HG03520 (cell line): Measurements from ENCODE around the gene CFAP90.

Experiments used
- ATAC-seq: cut with Tn5 transposase; IDR thresholded peaks from one replicate; pipeline ENCODE4 v1.9.1; 2021; ENCODE audit warnings: mild to moderate bottlenecking, moderate library complexity; ENCODE audit not compliant: unreplicated experiment

Gene CFAP90, protein sequence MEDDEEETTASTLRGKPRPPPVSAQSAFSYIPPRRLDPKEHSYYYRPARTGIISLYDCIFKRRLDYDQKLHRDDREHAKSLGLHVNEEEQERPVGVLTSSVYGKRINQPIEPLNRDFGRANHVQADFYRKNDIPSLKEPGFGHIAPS

DNA sequence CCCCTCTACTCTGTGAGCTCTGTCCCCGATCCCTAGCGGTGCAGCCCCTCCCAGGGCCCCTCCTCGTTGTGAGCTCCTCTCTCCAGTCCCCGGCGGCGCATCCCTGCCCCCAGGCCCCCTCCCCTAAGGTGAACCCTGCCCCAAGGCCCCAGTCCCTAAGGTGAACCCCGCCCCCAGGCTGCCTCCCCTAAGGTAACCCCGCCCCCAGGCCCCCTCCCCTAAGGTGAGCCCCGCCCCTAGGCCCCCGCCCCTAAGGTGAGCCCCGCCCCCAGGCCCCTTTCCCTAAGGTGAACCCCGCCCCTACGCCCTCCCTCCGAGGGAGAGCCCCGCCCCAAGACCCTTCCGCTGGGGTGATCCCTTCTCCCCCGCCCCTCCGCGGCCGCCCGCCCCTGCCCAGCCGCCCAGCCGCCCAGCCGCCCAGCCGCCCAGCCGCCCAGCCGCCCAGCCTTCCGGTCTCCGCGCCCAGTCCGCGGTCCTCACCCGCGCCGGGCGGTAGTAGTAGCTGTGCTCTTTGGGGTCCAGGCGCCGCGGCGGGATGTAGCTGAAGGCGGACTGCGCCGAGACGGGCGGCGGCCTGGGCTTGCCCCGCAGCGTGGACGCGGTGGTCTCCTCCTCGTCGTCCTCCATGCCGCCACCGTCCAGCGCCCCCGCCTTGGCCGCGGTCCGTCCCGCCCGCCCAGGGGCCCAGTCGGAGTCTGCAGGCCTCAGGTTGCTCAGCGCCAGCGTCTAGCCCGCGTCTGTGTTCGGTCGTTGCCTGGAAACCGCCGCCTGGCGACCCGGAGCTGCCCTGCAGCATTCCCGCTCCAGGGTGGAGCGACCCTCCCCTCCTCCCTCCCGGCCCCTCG, at the start of gene CFAP90:
Gene CFAP90, minus strand, starts transcription at position 739 of the 845 bp plus-strand sequence. Its CDS starts 112 bp downstream, at position 627.
- no peak for ATAC-seq

DNA sequence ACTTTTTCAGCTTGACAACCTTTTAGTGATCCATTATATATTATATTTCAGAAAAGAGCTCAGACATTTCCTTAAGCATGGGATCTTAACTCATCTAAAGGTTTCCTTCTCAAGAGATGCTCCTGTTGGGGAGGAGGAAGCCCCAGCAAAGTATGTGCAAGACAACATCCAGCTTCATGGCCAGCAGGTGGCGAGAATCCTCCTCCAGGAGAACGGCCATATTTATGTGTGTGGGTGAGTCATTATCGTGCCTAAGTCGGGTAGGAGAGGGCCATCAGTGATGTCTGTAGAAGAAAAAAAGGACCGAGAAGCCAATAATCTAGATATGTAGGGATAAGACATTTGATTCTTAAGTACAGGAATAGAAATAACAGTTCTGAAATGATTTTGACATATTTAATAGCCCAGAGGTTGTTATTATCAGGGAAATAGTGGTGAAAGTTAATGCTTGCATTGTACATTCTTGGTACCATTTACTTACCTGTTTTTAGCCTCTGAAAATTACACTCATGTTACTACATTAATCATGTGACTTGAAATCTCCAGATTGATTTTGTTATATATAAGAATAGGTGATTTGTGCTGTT, 46.2 kb upstream of the CFAP90 start:
- no peak for ATAC-seq

DNA sequence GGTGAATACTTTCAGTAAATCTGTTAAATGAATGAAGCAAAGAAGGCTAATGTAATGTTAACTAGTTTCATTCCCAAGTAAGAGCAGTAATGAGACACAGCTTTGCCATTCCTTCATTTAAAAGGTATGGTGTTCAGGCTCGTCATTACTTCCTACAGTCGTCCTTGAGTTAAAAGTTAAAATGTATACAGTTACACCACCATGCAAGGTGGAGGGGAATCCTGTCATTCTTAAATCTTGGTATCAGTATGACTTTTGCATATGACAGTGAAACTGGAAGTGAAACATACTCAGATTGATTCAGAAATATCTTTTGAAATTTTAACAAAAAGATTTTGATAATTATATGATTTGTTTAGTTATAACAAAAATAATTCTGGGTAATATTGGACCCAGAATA, 43.9 kb upstream of the CFAP90 start:
- ATAC-seq = peak; percentile 97

DNA sequence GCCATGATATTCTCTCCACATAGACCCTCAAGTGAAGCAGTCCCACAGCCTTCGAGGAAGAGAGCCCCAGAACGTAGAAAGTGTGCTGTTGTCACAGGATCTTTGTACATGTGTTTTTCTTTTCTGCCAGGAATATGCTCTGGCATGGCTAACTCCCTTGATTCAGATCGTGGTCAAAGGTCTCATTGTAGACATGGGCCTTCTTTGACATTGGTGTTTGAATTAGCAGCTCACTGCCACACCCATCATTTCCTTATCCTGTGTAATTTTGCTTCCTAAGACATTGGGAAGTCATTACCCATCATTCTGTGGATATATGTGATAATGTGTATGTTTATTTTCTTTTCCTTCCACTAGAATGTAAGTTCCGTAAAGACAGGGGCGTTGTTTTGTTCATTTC, 43.5 kb upstream of the CFAP90 start:
- ATAC-seq = no peak

DNA sequence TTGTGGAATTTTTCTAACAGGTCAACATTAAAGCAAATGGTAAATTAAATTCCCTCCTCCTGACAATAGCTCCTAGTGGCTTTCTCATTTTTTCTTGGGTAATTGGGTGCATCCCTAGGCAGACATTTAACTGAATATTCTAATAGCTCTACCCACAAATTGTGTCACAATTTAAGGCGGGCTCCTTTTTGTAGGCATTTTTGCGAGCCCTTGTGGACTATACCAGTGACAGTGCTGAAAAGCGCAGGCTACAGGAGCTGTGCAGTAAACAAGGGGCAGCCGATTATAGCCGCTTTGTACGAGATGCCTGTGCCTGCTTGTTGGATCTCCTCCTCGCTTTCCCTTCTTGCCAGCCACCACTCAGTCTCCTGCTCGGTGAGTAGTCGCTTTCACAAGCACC, 38.0 kb upstream of the CFAP90 start:
- ATAC-seq = no peak

DNA sequence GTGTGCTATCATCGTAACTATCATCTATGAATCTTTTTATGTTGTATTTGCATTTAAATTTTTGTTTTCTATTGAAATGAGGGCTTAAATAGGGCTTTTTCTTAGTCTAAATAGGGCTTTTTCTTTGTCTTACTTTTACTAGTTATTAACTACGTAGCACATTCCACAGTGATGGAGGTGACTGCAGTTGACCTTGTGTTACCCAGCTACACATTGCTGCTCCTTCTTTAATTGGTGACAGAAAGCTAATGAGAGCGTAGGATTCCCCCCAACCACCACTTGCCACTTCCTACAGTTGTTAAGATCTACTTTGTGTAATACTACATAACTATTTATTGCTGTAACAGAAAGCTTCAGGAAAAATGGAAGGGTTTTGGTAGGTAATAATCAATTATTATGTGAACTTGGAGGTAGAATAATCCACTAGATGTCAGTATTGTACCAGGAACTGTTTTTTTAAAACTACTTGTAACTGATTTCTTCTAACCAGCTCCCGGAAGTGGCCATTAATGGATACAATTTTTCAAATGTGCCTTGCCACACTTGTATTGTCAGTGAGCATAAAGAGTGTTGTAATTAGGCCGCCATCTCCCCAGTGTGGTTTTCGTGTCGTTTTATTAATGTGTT, 36.0 kb upstream of the CFAP90 start:
- ATAC-seq = peak; percentile 73

DNA sequence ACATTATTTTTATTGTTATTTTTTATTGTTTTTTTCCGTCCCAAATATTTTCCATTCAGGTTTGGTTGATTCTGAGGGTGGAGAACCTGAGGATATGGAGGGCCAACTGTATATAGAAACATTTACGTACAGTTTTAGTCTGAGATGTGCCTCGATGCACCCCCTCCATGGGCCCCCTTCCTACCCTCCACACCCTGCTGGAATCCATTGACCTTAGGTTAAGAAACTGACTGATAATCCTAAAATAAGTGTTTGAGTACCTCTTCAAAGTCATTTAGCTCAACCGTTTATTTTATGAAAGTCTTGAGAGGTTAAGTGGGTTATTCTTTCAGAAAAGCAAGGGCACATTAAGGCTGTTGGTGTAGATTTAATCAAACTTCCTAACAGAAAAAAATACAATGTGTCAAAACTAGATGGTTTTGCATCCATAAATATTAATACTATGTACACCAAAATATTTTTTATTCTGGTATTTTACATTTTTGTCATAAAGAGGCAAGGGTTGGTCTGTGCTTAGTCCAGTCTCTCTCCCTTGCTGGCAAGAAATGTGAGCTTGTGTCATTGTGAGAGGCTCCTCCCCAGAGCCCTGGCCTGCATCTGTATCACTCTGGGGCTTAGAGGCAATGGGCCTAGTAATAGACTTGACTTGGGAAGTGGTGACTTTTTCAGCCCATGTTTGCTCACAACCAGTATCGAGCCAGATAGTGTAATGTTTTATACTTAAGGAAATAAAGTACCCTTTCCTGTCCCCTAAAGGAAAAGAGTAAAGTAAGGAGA, 33.7 kb upstream of the CFAP90 start:
- no peak for ATAC-seq

DNA sequence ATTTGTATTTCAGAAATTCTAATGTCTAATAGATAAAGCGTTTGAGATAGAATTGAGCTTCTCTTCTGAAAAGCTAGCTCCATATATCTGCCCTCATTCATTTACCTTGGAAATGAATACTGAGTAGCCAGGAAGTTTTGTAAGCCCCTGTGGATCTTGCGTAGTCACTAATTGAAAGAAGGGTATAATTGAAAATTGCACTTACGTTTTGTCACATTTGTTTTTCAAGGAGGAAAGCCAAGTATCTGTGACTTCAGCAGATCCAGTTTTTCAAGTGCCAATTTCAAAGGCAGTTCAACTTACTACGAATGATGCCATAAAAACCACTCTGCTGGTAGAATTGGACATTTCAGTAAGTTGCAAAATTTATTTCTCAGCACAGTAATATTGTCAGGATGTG, 32.0 kb upstream of the CFAP90 start:
- no peak for ATAC-seq

DNA sequence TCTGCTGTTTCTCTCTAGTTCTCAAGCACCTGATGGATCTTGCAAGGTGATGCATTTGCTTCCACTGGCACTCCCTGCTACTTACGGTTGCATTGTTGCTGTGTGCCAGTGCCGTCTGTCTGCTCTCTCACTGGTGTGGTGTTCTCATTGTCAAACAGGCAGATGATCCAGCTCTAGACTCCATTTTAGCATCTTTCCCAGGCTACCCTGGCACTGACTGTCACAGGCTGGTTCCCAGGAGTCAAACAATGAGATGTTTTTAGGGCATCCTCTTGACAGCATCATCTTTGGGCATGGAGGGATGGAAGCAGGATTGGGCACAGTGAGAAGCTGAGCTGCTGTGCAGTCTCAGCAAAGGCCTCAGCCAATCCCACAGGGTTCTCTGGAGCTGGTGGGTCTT, 30.9 kb upstream of the CFAP90 start:
- no peak for ATAC-seq

DNA sequence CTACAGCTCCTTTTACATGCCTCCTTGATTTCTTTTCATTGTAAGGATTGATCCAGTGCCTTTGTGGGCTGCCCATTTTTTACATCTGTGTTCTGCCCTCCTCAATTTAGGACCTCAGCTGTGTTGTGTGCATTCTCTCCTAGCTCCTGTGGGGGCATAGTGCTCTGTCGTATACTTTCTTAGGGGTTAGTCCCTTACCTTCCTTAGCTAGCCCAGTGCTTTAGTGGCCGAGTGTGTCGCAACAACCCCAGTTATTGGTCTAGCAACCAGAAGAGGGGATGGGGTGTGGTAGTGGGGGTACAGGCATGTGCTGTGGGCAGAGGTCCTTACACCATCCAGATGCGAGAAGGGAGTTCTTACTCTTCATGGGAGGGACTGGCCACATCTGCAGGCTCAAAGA, 30.2 kb upstream of the CFAP90 start:
- no peak for ATAC-seq

DNA sequence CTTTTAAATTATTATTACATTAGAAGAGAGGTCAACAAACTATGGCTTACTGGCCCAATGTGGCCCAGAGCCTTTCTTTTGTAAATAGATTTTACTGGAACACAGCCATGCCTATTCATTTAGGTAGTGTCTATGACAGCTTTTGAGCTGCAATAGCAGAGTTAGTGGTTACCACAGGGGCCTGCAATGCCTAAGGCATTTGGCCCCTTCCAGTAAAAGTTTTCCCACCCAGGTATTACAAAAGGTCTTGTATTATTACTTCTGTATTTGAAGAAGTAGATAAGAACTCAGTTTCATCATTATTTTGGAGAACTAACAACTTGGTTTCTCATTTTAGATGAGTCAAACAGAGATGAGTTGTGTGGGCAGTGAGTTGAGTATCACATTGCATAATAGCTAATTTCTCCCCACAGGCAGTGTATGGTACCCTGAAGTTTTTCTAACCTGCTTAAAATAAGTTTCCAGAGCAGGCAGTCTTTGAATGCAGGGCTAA, 27.5 kb upstream of the CFAP90 start:
- peak; percentile 93 for ATAC-seq

DNA sequence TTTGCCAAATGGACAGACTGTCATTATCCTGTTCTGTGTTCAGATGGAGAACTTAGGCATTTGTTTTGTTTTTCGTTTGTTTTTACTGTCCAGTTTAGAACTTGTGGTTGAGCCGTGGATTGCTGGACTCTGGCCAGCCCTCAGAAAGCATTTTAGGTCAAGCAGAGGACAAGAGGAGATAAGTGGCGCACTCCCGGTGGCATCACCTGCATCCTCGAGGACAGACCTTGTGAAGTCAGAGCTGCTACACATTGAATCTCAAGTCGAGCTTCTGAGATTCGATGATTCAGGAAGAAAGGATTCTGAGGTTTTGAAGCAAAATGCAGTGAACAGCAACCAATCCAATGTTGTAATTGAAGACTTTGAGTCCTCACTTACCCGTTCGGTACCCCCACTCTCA, 26.9 kb upstream of the CFAP90 start:
- no peak for ATAC-seq

DNA sequence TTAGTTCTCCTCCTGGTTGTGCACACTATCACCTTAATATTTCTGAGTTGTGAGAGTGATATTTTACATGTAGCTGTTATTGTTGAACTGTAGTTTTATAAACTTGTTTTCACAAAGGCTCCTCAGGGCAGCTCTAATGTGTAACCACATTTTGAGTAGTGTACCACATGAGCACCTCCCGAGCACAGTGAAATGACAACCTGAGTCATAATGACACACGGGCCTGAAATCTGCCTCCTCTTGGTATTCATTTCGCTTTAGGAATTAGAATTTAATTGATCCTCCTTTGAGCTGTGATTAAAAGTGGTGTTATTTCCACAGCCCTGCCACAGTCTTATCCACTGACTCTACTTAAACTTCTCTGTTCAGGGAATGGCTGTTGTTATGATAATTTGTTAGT, 25.9 kb upstream of the CFAP90 start:
- ATAC-seq = peak; percentile 69

DNA sequence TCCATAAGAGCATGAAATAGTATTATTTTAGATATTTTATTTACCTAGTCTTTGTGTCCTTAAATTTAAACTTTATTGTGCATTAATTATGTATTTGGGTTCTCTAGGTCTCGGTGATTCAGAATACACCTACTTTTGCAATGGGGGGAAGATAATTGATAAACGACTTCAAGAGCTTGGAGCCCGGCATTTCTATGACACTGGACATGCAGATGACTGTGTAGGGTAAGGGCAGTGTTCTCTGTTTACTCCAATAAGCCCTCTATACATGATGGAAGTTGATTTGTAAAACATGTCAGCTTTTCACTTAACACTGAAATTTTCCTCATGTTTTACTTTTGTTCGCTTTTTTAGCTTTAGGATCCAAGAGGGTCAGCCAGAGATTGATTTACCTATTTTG, 24.2 kb upstream of the CFAP90 start:
- no peak for ATAC-seq

DNA sequence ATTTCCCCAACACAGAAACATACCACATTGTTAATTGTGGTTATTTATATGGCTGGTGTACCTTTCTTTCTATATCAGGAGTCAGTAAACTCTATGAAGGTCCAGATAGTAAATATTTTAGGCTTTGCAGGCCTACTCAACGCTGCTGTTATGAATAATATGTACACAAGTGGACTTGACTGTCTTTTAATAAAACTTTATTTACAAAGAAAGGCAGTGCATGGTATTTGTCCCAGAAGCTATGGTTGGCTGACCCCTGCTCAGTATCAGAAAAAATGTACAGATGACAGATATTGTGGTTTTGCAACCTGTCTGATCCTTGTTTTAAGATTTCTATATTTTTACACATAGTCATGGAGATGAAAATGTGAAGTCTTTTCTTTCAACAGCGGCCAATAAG, 23.7 kb upstream of the CFAP90 start:
- no peak for ATAC-seq

DNA sequence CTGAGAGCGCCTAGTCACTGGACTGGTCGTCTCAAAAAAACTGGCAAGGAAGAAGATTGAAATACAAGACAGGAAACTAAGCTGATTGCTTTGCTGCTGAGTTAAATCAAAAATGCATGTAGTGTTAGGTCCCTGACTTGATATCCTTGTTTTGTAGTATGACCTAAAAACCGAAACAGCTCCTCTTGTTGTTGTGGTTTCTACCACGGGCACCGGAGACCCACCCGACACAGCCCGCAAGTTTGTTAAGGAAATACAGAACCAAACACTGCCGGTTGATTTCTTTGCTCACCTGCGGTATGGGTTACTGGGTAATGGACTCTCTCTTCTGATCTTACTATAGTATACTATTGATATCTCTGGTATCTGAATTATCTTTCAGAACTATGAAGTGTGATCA, 22.3 kb upstream of the CFAP90 start:
- no peak for ATAC-seq

DNA sequence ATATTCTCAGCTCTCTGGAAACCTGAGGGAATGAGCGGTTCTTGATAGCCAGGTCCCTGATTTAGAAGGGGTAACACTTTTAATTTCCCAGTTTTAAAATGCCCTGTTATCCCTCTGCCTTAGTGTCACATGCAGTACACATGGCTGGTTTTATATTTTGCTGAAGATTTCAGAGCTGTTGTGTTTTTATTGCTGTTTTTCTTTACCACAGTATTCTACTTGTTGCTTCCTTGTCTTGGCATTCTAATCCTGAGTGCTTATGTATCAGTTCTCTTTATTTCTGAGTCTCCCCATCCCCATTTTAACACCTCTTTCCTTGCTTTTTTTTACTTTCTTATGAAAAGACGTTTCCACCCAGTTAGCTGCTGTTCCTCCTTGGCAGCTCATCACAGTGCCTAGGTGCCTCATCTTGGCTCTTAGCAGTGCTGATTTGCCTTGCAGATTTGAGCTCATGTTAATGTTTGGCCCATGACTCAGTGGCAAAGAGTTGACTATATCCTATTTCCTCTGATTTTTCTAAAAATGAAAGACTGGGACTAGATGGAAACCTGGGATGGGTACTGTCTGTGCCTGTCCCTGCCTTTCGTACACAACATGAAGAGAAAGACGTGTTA, 21.7 kb upstream of the CFAP90 start:
- no peak for ATAC-seq

DNA sequence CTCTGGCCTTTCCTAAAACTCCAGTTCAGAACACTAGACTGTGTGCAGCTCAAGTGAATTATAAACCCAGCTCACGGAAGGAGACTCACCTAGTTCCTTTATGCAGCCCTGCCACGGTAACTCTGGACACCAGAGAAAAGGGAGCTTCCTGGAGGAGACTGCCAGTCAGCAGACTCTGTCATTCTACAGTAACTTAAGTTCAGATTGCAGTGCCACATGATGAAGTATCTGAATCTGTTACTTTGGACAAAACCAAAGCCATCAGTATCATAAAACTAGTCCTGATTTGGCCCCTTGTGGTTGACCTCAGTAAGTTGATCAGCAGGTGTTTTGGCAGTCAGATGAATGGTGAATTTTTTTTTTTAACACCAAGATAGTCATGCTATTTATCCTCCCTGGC, 20.7 kb upstream of the CFAP90 start:
- no peak for ATAC-seq

DNA sequence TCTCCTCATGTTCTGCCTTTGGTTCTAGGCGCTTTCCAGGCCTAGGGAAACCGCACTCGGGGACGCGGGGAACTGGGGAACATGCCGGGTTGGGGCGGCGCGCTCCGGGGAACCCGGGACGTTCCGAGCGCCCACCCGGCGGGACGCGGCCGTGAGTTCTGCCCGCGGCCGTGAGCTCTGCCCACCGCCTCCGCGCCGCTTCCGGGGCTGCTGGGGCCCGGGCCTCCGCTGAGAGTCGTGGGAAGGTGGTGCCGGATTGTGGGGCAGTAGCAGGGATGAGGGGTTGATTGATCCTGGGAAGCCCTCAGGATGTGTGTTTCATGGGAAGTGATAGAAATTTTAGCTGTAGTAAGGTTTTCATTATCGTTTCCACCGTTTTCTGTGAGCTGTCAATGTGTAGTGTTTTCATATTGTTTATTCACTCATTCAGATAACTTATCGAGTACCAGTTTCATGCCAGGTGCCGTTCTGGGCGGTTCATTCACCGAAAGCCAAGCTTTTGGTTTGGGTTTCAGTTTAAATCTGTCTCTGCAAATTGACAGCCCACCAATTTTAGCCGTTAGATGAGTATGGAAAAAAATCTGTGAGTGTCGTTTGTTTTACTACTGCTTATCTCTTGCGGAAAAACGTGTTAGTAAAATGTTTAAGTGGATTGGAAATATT, 18.7 kb upstream of the CFAP90 start:
- peak; percentile 24 for ATAC-seq
